HG03045 (cell line): ENCODE results near the gene SLF2.

Experiments
- ATAC-seq: cut with Tn5 transposase; IDR thresholded peaks from one replicate; pipeline ENCODE4 v1.9.1; 2021; ENCODE audit warnings: mild to moderate bottlenecking, moderate library complexity; ENCODE audit not compliant: unreplicated experiment

SLF2 gene

GRCh38 chr10:100978121-100978900 is 65.5 kb downstream of the SLF2 start:
- ATAC-seq = no peak

- no peak for ATAC-seq
Measured at GRCh38 chr10:100978901-100979195, 66.1 kb downstream of the SLF2 start.

GRCh38 chr10:100979791-100980272 is 67.1 kb downstream of the SLF2 start:
- ATAC-seq = no peak

- no peak for ATAC-seq
Measured at GRCh38 chr10:100980311-100980710, 67.5 kb downstream of the SLF2 start.

GRCh38 chr10:100980711-100981110 is 67.9 kb downstream of the SLF2 start:
- ATAC-seq = no peak

GRCh38 chr10:100981178-100981772 is 68.5 kb downstream of the SLF2 start:
- ATAC-seq = no peak

GRCh38 chr10:100982916-100983830 is 70.4 kb downstream of the SLF2 start:
- ATAC-seq = no peak

GRCh38 chr10:100983868-100984671 is 71.3 kb downstream of the SLF2 start:
- no peak for ATAC-seq

- ATAC-seq = no peak
Measured at GRCh38 chr10:100984672-100985177, 72.0 kb downstream of the SLF2 start.

- ATAC-seq = no peak
Measured at GRCh38 chr10:100985336-100985735, 72.6 kb downstream of the SLF2 start.

- ATAC-seq = peak; percentile 6
Measured at GRCh38 chr10:100986623-100986951, 73.8 kb downstream of the SLF2 start.

GRCh38 chr10:100986952-100987684 is 74.4 kb downstream of the SLF2 start, which contains the start of the genes MRPL43 and TWNK:
TSS of gene MRPL43 (minus strand) at chr10:100987497. CDS start at chr10:100987443, 54 bp downstream.
TSS of gene TWNK (plus strand) at chr10:100987543. CDS start at chr10:100988211, 668 bp downstream.
- ATAC-seq = peak; percentile 82

GRCh38 chr10:100987685-100988049 is 74.9 kb downstream of the SLF2 start:
- ATAC-seq = no peak

- no peak for ATAC-seq
Measured at GRCh38 chr10:100988166-100988565, 75.4 kb downstream of the SLF2 start.

- no peak for ATAC-seq
Measured at GRCh38 chr10:100989088-100989487, 76.3 kb downstream of the SLF2 start.

- no peak for ATAC-seq
Measured at GRCh38 chr10:100993986-100994708, 81.4 kb downstream of the SLF2 start.

GRCh38 chr10:100995181-100995580 is 82.4 kb downstream of the SLF2 start:
- ATAC-seq = no peak

GRCh38 chr10:100996678-100997359 is 84.1 kb downstream of the SLF2 start:
- no peak for ATAC-seq
